HG02763 (cell line): ENCODE data around the gene TMEM273.
A peak's percentile ranks its signal among the peaks of the same experiment; 100 is the strongest.

Experiments used
- ATAC-seq: cut with Tn5 transposase; IDR thresholded peaks from one replicate; pipeline ENCODE4 v1.9.1; 2021; ENCODE audit warnings: mild to moderate bottlenecking, moderate library complexity; ENCODE audit not compliant: unreplicated experiment

TMEM273 gene

DNA sequence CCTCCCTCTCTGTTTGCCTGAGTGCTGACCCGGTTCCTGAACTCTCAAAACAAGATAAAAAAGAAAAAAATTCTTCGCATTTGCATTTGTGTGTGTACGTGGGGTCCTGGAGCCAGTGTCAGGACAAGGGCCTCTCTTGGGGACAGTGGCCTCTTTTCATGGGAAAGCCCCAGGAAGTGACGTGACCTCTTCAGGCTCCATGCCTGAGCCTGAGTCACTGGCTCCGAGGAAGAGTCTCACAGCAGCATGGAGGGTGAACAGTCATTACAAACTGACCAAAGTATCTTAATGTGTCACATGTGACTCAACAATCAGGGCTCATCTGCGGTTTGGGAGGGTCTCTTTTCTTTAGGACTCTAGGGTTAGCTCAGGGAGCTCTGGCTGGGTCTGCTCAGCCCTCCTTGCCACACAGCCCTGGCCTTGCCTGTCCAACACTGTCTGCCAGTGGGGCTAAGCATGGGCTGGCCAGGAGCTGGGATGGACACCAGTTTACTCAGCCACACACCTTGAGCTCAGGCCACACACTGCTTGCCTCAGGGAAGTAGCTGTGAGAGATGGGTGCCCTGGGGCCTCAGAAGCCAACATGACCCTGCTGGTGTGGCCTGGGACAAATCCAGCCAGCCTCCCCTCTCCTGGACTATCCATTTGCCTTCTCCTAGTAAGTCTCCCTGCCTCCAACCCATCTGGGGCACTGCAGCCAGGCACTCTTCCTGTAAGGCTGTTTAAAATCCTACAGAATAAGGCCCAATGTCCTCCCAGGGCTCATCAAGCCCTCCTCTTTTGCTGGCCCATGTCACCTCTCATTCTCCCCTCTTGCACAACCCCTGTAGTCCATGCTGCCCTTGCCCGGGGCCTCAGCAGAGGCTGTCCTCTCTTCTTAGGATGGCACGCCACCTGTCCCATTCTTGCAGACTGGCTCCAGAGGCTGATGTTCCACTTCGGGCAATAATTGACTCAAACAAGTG, 10.5 kb downstream of the TMEM273 start:
- ATAC-seq: peak; percentile 80

DNA sequence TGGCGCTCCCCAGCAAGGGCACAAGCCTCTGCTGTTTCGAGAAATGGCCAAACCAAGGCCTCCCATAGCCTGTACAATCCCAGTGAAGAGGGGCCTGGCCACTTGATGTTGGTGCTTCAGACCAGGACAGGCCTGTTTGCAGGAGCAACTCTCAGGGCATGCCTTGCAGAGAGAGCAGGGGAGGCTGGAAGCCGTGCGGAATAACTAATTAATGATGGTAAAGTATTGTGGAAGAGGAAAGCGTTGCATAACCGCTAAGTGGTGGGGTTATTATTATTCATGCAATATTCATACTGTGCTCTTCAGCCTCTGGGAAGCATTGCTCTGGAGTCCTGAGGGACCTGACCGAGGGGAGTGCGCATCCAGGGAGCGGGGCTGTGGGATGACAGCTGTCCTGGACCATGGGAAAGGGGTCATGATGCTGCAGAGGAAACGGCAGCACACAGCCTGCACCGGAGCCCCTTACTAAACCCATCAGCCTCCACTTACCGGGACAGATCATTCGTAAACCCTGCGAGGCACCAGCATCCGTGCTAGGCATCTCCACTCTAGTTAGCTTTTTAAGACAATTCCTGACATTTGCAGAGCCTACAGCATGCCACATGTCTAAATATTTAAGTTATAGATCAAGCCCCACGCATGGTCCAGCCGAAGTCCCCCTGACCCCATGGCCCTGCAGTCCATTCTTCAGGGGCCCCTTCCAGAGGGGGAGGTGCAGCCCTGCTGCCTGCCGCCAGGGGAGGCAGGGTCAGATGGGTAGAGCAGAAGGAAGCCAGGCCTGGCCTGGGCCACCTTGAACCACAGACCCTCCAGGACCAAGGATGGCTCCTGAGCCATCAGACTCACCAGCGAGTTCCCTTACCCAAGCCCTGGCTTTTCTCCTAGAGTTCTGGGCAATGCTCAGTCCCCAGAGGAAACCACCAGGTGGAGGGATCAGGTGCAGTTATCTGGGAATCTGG, 11.6 kb downstream of the TMEM273 start:
- ATAC-seq: peak; percentile 2

- ATAC-seq: no peak
Measured at GRCh38 chr10:49175587-49176309, 12.4 kb downstream of the TMEM273 start.

GRCh38 chr10:49174926-49175500, 13.2 kb downstream of the TMEM273 start:
- no peak for ATAC-seq

DNA sequence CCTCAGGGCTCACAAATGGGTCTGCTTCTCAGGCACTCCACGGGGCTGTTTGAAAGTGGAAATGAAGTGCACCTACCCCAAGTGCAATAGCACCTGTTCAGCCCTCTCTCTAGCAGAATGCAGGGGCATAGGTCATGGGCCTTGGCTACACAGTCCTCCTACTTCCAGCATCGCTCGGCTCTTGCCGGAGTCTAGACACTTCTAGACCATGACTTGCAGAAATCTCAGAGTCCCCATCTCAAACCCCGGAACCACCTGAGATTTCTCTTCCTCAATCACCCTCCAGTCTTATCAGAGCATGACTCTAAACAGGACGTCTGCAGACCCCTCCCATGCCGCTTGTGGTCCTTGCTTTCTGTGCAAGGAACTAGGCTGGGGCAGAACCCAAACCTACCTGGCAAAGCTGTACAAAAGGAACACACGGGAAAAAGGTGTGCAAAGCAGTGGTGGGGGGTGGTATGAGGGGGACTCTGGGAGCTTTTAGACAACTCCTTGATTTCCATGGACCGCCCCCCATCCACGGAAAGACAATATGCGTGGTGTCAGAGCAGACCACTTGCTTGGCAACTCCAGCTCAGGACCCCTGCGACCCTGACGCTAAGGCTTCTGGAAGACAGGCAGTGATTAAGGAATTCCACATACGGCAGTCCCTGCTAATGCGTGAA, 13.8 kb downstream of the TMEM273 start:
- no peak for ATAC-seq

- ATAC-seq: no peak
Measured at GRCh38 chr10:49173853-49174252, 14.3 kb downstream of the TMEM273 start.

DNA sequence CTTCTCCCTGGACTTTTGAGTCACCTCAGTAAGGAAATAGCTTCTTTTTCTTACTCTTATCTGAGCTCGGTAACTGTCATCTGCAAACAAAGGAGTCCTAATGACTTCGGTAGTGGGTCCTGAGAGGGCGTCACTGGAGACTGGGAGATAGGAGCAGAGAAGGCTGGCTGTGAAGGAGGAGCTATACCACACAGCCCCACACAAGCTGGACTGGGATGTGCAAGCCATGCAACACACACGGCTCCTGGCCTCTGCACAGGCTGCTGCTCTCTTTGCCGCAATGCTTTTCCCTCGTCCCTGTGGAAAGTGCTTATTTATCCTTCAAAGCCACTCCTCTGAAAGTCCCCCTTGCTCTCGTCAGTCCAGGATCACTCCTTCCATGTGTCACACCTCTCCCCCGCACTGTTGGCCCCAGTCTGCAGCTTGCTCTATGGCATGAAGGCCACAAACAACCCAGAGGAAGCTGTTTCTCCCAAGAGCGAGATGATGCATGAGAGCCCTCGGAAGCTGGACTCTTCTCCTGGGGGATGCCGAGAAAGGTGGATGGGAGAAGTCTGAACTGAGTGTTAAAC, 14.9 kb downstream of the TMEM273 start:
- no peak for ATAC-seq

- no peak for ATAC-seq
Measured at GRCh38 chr10:49172777-49173132, 15.4 kb downstream of the TMEM273 start.

DNA sequence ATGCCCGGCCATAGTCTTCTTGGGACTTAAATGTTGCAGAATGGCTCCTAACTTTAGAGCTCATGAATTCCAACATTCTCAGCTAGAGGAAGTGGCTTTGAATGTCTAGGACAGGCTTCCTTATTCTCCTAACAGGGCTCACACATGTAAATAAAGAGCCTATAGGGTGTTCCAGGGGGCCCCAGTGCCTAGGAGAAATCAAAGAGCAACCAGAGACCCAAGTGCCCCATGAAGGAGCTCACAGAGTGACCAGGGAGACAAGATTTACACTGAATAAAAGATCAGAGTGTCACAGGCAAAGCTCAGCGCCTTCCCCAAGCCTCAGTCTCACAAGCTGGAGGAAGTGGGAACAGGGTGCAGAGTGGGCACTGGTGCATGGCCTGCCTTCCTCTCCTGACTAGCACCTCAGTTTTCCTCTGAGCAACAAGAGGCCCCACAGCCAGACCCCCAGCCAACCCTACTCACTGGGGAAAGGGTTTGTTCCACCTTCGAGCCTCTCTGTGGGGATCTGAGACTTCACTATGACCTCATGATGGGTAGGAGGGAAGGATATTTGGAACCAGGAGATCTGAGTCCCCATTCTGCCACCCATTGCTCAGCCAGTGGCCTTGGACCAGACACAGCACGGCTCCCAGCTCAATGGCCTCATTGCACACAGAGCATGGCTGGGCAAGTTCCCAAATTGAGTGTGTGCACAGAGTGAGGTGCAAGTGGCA, 16.0 kb downstream of the TMEM273 start:
- ATAC-seq: no peak

DNA sequence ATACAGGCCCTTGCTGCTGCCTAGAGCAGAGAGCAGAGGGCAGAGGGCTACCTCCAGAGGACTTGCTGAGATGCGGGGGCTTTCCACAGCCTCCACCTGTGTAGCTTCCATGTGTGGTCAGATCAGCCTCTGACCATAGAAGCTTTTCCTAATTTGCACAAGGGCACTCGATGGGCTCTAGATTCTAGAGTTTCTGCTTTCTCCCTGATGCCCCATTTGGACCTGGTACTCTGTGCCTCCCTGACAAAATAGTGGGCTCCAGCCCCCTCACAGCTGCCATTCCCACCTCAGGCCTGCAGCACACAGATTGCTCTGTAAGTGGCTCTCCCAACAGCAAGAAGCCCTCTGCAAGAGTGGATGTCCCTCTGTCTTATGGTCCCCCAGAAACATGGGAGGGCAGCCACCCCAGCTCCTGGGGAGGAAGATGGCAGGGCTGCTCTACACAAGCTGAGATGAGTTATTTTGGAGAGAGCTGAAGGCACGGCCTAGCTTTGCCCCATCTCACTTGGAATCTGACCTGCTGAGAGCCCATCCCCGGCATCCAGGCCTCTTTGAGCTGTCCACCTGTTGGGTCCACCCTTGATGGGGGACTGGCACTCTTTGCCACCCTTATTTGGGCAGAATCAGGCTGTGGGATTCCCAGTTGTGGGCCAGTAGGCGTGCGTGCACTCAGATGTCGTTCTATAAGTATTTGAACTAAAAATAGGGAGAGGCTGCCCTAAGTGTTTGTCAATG, 16.7 kb downstream of the TMEM273 start:
- ATAC-seq: no peak

DNA sequence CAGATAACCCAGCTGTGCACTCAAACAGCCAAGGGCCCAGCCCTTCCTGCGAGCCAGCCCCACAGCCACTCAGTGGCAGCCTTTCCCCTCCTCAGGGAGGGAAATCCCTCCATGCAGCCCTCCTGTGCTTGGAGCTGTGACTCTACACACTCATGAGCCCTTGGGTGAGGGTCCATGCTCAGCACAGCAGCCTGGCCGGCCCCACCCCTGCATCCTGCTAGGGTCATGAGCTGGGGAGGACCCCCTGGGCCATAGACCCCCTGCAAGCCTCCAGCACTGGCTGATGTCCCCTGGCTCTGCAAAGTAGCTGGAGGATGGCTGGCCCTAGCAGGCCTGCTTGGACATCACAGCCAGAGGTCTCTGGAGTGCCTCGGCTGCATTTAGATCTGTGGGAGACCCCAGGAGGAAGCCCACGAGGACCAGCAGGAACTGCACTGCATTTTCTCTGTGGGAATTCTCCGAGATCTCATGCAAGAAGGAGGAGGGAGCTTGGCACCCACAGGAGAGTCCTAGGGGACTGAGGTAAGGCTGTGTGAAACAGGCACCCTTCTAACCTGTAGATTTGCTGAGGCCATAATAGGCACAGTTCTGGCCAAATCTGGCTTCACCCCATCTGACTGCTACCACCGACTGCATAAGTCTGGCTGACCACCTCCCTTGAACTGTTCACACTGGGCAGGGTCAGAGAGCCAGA, 17.4 kb downstream of the TMEM273 start:
- no peak for ATAC-seq

DNA sequence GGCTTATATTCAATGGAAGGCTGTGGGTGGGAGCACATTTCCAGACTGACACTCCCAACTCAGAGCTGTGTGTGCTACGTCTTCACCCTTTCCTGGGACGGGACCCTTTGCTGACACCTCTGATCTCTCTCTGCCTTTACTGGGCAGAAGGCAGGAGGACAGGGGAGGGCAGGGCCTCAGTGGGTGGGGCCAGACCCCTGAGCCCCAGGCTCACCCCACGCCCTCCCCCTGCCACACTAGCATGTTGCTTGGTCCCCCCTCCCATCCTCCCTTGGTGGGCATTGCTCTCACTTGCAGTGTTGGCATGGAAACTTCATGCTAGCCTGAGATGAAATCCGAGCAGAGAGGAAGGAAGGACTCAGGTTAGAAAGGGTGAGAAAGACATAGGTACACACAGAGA, 18.4 kb downstream of the TMEM273 start:
- ATAC-seq: no peak

GRCh38 chr10:49168831-49169500, 19.2 kb downstream of the TMEM273 start:
- ATAC-seq: no peak

GRCh38 chr10:49168171-49168540, 20.0 kb downstream of the TMEM273 start:
- no peak for ATAC-seq

GRCh38 chr10:49167425-49168170, 20.6 kb downstream of the TMEM273 start:
- ATAC-seq: no peak

GRCh38 chr10:49166484-49167400, 21.4 kb downstream of the TMEM273 start:
- no peak for ATAC-seq
